IMR-90 (cell line): ENCODE measurements around the gene SLC24A3. TPM values are rescaled to one million over a fixed set of nuclear protein-coding genes. Genes with fewer than 3 reads are reported as not detected.

ENCODE experiments used
- ATAC-seq: fragments of 200-7000 bp; cut with Tn5 transposase; 2 replicates; pipeline ENCODE4 v1.9.1; 2020; ENCODE audit warnings: low read depth, mild to moderate bottlenecking, moderate library complexity
- BruUV-seq: library from RNA; stranded (reverse); fragments of 400-500 nt; replicated peaks from 2 replicates; lab custom pipeline; 2021; lab: Mats Ljungman, UMichigan
- CTCF ChIA-PET: fragments of 300-600 bp; formaldehyde crosslinking; extraction: SDS; loops from one replicate; lab custom pipeline; 2021; ENCODE audit warnings: antibody characterized with exemption; lab: Yijun Ruan, JAX
- POLR2A ChIA-PET: fragments of 300-600 bp; sonication (Branson Sonifier 250); formaldehyde crosslinking; loops from one replicate; lab custom pipeline; 2022; ENCODE audit warnings: antibody characterized with exemption; ENCODE audit not compliant: unreplicated experiment; lab: Charles Lee
- DNase-seq: peaks from one replicate; pipeline ENCODE4 v3.0.0; 2013
- H2AFZ ChIP-seq: replicated peaks from 2 replicates; pipeline ENCODE3; 2013; ENCODE audit warnings: low read length, mild to moderate bottlenecking; ENCODE audit not compliant: poor library complexity
- H2AK5ac ChIP-seq: 2 replicates; pipeline ENCODE4 v1.6.1; 2013; ENCODE audit warnings: low read depth, low read length, inconsistent platforms
- H2AK9ac ChIP-seq: replicated peaks from 2 replicates; pipeline ENCODE3; 2013; ENCODE audit warnings: mild to moderate bottlenecking, low read depth, low read length, moderate library complexity; ENCODE audit not compliant: poor library complexity
- H2BK120ac ChIP-seq: 2 replicates; pipeline ENCODE4 v1.6.1; 2013; ENCODE audit warnings: low read depth, low read length, inconsistent platforms
- H2BK15ac ChIP-seq: 3 replicates; pipeline ENCODE4 v1.6.1; 2013; ENCODE audit warnings: low read depth, low read length, inconsistent platforms
- H2BK20ac ChIP-seq: 2 replicates; pipeline ENCODE4 v1.6.1; 2013; ENCODE audit warnings: low read depth, mild to moderate bottlenecking, inconsistent platforms, low read length, moderate library complexity
- H2BK5ac ChIP-seq: 2 replicates; pipeline ENCODE4 v1.6.1; 2013; ENCODE audit warnings: mild to moderate bottlenecking, low read depth, low read length, inconsistent platforms; ENCODE audit not compliant: poor library complexity, severe bottlenecking
- H3K14ac ChIP-seq: replicated peaks from 2 replicates; pipeline ENCODE4 v1.6.1; 2013; ENCODE audit warnings: low read depth, low read length, inconsistent platforms
- H3K18ac ChIP-seq: 2 replicates; pipeline ENCODE4 v1.6.1; 2013; ENCODE audit warnings: low read depth, low read length, control low read depth
- H3K23ac ChIP-seq: 2 replicates; pipeline ENCODE4 v1.6.1; 2013; ENCODE audit warnings: low read depth, low read length, inconsistent platforms
- H3K27ac ChIP-seq: 2 replicates; pipeline ENCODE4 v1.5.1; 2013; ENCODE audit warnings: mild to moderate bottlenecking, control low read depth, low read length; ENCODE audit not compliant: insufficient read depth
- H3K27me3 ChIP-seq: 2 replicates; pipeline ENCODE4 v1.6.1; 2013; ENCODE audit warnings: low read length; ENCODE audit not compliant: control insufficient read depth, insufficient read depth
- H3K36me3 ChIP-seq: 2 replicates; pipeline ENCODE4 v1.6.1; 2013; ENCODE audit warnings: low read length, mixed read lengths; ENCODE audit not compliant: control insufficient read depth, insufficient read depth
- H3K4ac ChIP-seq: 2 replicates; pipeline ENCODE4 v1.6.1; 2013; ENCODE audit warnings: low read depth, low read length, inconsistent platforms
- H3K4me1 ChIP-seq: 2 replicates; pipeline ENCODE4 v1.6.1; 2013; ENCODE audit warnings: low read length, mixed read lengths; ENCODE audit not compliant: control insufficient read depth, insufficient read depth
- H3K4me2 ChIP-seq: 2 replicates; pipeline ENCODE4 v1.6.1; 2013; ENCODE audit warnings: low read depth, mild to moderate bottlenecking, control low read depth, low read length, moderate library complexity
- H3K4me3 ChIP-seq: 2 replicates; pipeline ENCODE4 v1.5.1; 2013; ENCODE audit warnings: low read depth, mild to moderate bottlenecking, control low read depth, low read length, moderate library complexity; ENCODE audit not compliant: insufficient read depth
- H3K56ac ChIP-seq: 2 replicates; pipeline ENCODE4 v1.6.1; 2013; ENCODE audit warnings: low read length, inconsistent platforms; ENCODE audit not compliant: insufficient read depth; ENCODE audit errors: extremely low read depth
- H3K79me1 ChIP-seq, 2 experiments: 2 replicates each; pipeline ENCODE4 v1.6.1; 2013; ENCODE audit warnings: low read length in 2 of 2, inconsistent platforms in 1 of 2, low read depth in 1 of 2
- H3K9ac ChIP-seq: 2 replicates; pipeline ENCODE4 v1.6.1; 2013; ENCODE audit warnings: low read depth, low read length, control low read depth
- H3K9me1 ChIP-seq: 2 replicates; pipeline ENCODE4 v1.6.1; 2013; ENCODE audit warnings: low read length, inconsistent platforms; ENCODE audit not compliant: insufficient read depth
- H3K9me3 ChIP-seq: 2 replicates; pipeline ENCODE4 v1.6.1; 2013; ENCODE audit warnings: low read length; ENCODE audit not compliant: control insufficient read depth, insufficient read depth
- H4K20me1 ChIP-seq: 2 replicates; pipeline ENCODE4 v1.6.1; 2013; ENCODE audit warnings: low read length, inconsistent platforms; ENCODE audit not compliant: insufficient read depth
- H4K5ac ChIP-seq: 2 replicates; pipeline ENCODE4 v1.6.1; 2013; ENCODE audit warnings: mild to moderate bottlenecking, low read depth, low read length, control low read depth
- H4K8ac ChIP-seq, 2 experiments: 2 replicates each; pipeline ENCODE4 v1.6.1; 2013; ENCODE audit warnings: low read depth in 2 of 2, low read length in 2 of 2, control low read depth in 1 of 2, inconsistent platforms in 1 of 2
- H4K91ac ChIP-seq: 2 replicates; pipeline ENCODE4 v1.6.1; 2013; ENCODE audit warnings: low read depth, low read length, inconsistent platforms; ENCODE audit not compliant: insufficient read depth
- CEBPB ChIP-seq: IDR thresholded peaks from 2 replicates; pipeline ENCODE4 v1.6.1; 2012; ENCODE audit warnings: low read depth, low read length, improper control_type of control experiment
- CHD1 ChIP-seq: IDR thresholded peaks from 2 replicates; pipeline ENCODE4 v1.6.1; 2012; ENCODE audit warnings: low read depth, low read length, improper control_type of control experiment
- SMC3 ChIP-seq: fragments of 150-350 bp; IDR thresholded peaks from 2 replicates; pipeline ENCODE4 v1.6.1; 2016; ENCODE audit warnings: low read depth, mild to moderate bottlenecking, antibody characterized with exemption, low read length, moderate library complexity
- WGBS, 2 experiments: methylation state at CpG; one replicate each; pipeline versions ENCODE4 v1.1.5 to v1.1.7; 2013; ENCODE audit warnings: missing lambda C conversion rate in 2 of 2; ENCODE audit not compliant: insufficient read length in 1 of 2; ENCODE audit errors: extremely low coverage in 2 of 2; 5-methylcytosine and 5-hydroxymethylcytosine counted together
- dilution Hi-C: fragments of 300-500 bp; cut with HindIII; formaldehyde crosslinking; loops from one replicate; pipeline ENCODE4 v1.14.3; 2018; ENCODE audit warnings: low sequenced_read_pairs; ENCODE audit not compliant: unreplicated experiment
- in situ Hi-C: fragments of 300-500 bp; cut with MboI; formaldehyde crosslinking; loops from 3 replicates; pipeline ENCODE4 v1.14.3; 2019; ENCODE audit warnings: low sequenced_read_pairs, inconsistent platforms, mixed read lengths
- intact Hi-C: fragments of 100-400 bp; cut with micrococcal nuclease; formaldehyde crosslinking; loops from 2 replicates; pipeline ENCODE4 v1.10.0; 2022
- polyA plus RNA-seq, 3 experiments: library from polyadenylated mRNA; depleted of rRNA; stranded (reverse); fragments of >200 nt; gene quantifications; 2 replicates each; pipeline ENCODE4 v1.2.3, GENCODE V29; 2012; ENCODE audit warnings: low replicate concordance in 1 of 3
- total RNA-seq: library from RNA; depleted of rRNA; stranded (reverse); fragments of >200 nt; gene quantifications from 2 replicates; pipeline ENCODE4 v1.2.3, GENCODE V29; 2012
- TF ChIP-seq, protein P1 (sequence below): fragments of 150-350 bp; IDR thresholded peaks from 2 replicates; pipeline ENCODE4 v1.6.1; 2017; ENCODE audit warnings: mild to moderate bottlenecking, antibody characterized with exemption, low read length, low read depth

SLC24A3 gene
- total and polyA plus RNA-seq, 2 of the 4 experiments (the other 2 are of a cell fraction) = not detected

DNA sequence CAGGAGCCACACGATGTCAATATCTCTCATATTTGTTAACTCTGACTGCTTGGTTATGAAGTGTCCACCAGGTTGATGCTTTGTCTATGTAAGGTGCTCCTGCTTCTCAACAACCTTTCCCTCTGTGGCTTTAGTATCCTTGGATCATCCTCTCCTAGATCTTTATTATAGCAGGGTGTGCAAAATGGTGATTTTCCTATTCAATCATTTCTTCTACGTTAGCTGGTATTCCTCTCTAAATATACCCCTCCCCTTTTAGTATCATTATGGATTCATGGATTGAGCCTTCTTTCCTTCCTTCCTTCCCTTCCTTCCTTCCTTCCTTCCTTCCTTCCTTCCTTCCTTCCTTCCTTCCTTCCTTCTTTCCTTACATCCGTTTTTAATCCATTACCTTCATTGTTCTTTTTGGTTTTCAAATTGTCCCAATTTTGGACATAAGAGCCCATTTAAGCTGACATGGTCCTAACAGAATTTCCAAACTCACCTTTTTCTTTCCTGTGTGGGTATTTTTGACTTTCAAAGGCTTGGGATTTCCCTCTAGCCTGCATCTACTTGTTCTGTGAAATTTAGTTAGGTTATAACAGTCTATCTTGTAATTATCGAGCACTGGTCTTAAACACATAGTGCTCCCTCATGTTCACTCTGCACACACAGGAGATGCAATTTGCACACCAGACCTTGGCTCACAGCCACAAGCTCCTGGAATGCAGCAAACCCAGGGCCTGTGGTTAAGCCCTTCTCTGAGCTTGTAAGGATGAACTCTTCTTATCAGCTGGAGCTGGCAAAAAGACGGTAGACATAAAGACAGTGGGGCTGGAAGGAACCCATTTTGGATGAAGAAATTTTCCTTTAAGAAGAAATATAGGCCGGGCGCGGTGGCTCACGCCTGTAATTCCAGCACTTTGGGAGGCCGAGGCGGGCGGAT lies 109.9 kb downstream of the SLC24A3 start:
- no peaks in the 10 kb centered on the region; the same call in 1 of the 2 replicates for H3K9me3 ChIP-seq

More for the DNA sequence above, 109.9 kb downstream of the SLC24A3 start:
- Histone ChIP-seq H3K4ac (no peak overlapping the region), H2BK15ac (no peak overlapping the region), H2BK20ac (no peak overlapping the region), H3K4me2 (no peak overlapping the region), H3K4me1 (no peaks in the 10 kb centered on the region), H4K91ac (no peak overlapping the region), H3K56ac (no peak overlapping the region), H2AFZ (no peak overlapping the region), H3K14ac (no peak overlapping the region), H3K27me3 (no peaks in the 10 kb centered on the region), H2AK5ac (no peak overlapping the region), H4K5ac (no peak overlapping the region), H3K27ac (no peak overlapping the region), H2AK9ac (no peak overlapping the region), H3K79me1 (no peaks in the 10 kb centered on the region), H2BK120ac (no peak overlapping the region), H4K20me1 (no peaks in the 10 kb centered on the region), H3K18ac (no peak overlapping the region), H3K23ac (no peak overlapping the region), H4K8ac (no peak overlapping the region), H3K9me1 (no peaks in the 10 kb centered on the region), H2BK5ac (no peak overlapping the region), H3K9ac (no peak overlapping the region), H3K36me3 (no peaks in the 10 kb centered on the region), H3K4me3 (no peak overlapping the region)
- TF ChIP-seq CEBPB = no peak
- TF ChIP-seq, protein P1, sequence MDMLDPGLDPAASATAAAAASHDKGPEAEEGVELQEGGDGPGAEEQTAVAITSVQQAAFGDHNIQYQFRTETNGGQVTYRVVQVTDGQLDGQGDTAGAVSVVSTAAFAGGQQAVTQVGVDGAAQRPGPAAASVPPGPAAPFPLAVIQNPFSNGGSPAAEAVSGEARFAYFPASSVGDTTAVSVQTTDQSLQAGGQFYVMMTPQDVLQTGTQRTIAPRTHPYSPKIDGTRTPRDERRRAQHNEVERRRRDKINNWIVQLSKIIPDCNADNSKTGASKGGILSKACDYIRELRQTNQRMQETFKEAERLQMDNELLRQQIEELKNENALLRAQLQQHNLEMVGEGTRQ = no peak
- no peak for TF ChIP-seq CHD1
- no peak for TF ChIP-seq SMC3
- ChIA-PET CTCF (no interaction called here), POLR2A (no interaction called here)
- intact Hi-C loops (no loop called here), dilution Hi-C loops (no loop called here), in situ Hi-C loops (no loop called here)
- no TSS peak for BruUV-seq
- DNase-seq = no peak
- no peak for ATAC-seq
- WGBS, 2 experiments = 86% methylated on average over 1 of the region's 12 CpGs; no CpG with 5 or more reads in 1 of the 2 experiments
